ENCODE data around the gene MYLK.

The MYLK gene

GRCh38 chr3:123700791-123701722, 183.1 kb downstream of the MYLK start:
- Mint-ChIP-seq H3K4me1 (ENCODE audit: low read depth) (no peaks in the 10 kb centered on the region), H3K27ac (no peak overlapping the region), H3K36me3 (no peaks in the 10 kb centered on the region), H3K9me3 (ENCODE audit: low read depth) (no peaks in the 10 kb centered on the region), H3K27me3 (peaks cover 4% of the 10 kb centered on the region), H3K4me3 (no peak overlapping the region)

- Mint-ChIP-seq H3K27me3 (peaks cover 2% of the 10 kb centered on the region), H3K36me3 (no peaks in the 10 kb centered on the region), H3K27ac (no peak overlapping the region), H3K4me1 (ENCODE audit: low read depth) (no peaks in the 10 kb centered on the region), H3K4me3 (no peak overlapping the region), H3K9me3 (ENCODE audit: low read depth) (no peaks in the 10 kb centered on the region)
These were observed 185.3 kb downstream of the MYLK start for GRCh38 chr3:123698813-123699212.

- no peaks in the 10 kb centered on the region for H3K9me3 Mint-ChIP-seq (ENCODE audit: low read depth)
- H3K27ac Mint-ChIP-seq, result no peak overlapping the region
- no peaks in the 10 kb centered on the region for H3K4me1 Mint-ChIP-seq (ENCODE audit: low read depth)
- peaks cover 2% of the 10 kb centered on the region for H3K27me3 Mint-ChIP-seq
- no peak overlapping the region for H3K4me3 Mint-ChIP-seq
- H3K36me3 Mint-ChIP-seq, result no peaks in the 10 kb centered on the region
These were observed 187.3 kb downstream of the MYLK start for GRCh38 chr3:123696808-123697207.

- Mint-ChIP-seq H3K4me3 (no peak overlapping the region), H3K9me3 (ENCODE audit: low read depth) (no peaks in the 10 kb centered on the region), H3K36me3 (no peaks in the 10 kb centered on the region), H3K27ac (no peak overlapping the region), H3K27me3 (peaks cover 2% of the 10 kb centered on the region), H3K4me1 (ENCODE audit: low read depth) (no peaks in the 10 kb centered on the region)
These were observed 188.1 kb downstream of the MYLK start for GRCh38 chr3:123695731-123696640.

- Mint-ChIP-seq H3K9me3 (ENCODE audit: low read depth) (no peaks in the 10 kb centered on the region), H3K4me1 (ENCODE audit: low read depth) (no peaks in the 10 kb centered on the region), H3K36me3 (no peaks in the 10 kb centered on the region), H3K4me3 (no peak overlapping the region), H3K27ac (no peak overlapping the region), H3K27me3 (peaks cover 1% of the 10 kb centered on the region)
These were observed 189.0 kb downstream of the MYLK start for GRCh38 chr3:123695152-123695551.

GRCh38 chr3:123694366-123695087, 189.6 kb downstream of the MYLK start:
- Mint-ChIP-seq H3K27me3 (no peaks in the 10 kb centered on the region), H3K4me1 (ENCODE audit: low read depth) (no peaks in the 10 kb centered on the region), H3K36me3 (no peaks in the 10 kb centered on the region), H3K4me3 (no peak overlapping the region), H3K9me3 (ENCODE audit: low read depth) (no peaks in the 10 kb centered on the region), H3K27ac (no peak overlapping the region)

- no peaks in the 10 kb centered on the region for H3K36me3 Mint-ChIP-seq
- H3K27ac Mint-ChIP-seq, result no peak overlapping the region
- H3K4me1 Mint-ChIP-seq (ENCODE audit: low read depth), result no peaks in the 10 kb centered on the region
- H3K4me3 Mint-ChIP-seq, result no peak overlapping the region
- H3K27me3 Mint-ChIP-seq, result no peaks in the 10 kb centered on the region
- no peaks in the 10 kb centered on the region for H3K9me3 Mint-ChIP-seq (ENCODE audit: low read depth)
These were observed 190.4 kb downstream of the MYLK start for GRCh38 chr3:123693584-123694190.

- Mint-ChIP-seq H3K4me3 (no peak overlapping the region), H3K4me1 (ENCODE audit: low read depth) (no peaks in the 10 kb centered on the region), H3K27me3 (no peaks in the 10 kb centered on the region), H3K9me3 (ENCODE audit: low read depth) (no peaks in the 10 kb centered on the region), H3K27ac (no peak overlapping the region), H3K36me3 (no peaks in the 10 kb centered on the region)
These were observed 191.5 kb downstream of the MYLK start for GRCh38 chr3:123692671-123693070.

- Mint-ChIP-seq H3K27me3 (no peaks in the 10 kb centered on the region), H3K36me3 (no peaks in the 10 kb centered on the region), H3K9me3 (ENCODE audit: low read depth) (no peaks in the 10 kb centered on the region), H3K27ac (no peak overlapping the region), H3K4me1 (ENCODE audit: low read depth) (no peaks in the 10 kb centered on the region), H3K4me3 (no peak overlapping the region)
These were observed 192.1 kb downstream of the MYLK start for GRCh38 chr3:123692041-123692440.

- H3K36me3 Mint-ChIP-seq, result no peaks in the 10 kb centered on the region
- H3K27ac Mint-ChIP-seq, result no peak overlapping the region
- no peaks in the 10 kb centered on the region for H3K4me1 Mint-ChIP-seq (ENCODE audit: low read depth)
- H3K4me3 Mint-ChIP-seq, result no peak overlapping the region
- no peaks in the 10 kb centered on the region for H3K27me3 Mint-ChIP-seq
- no peaks in the 10 kb centered on the region for H3K9me3 Mint-ChIP-seq (ENCODE audit: low read depth)
These were observed 194.3 kb downstream of the MYLK start for GRCh38 chr3:123689831-123690230.

- H3K27ac Mint-ChIP-seq, result no peak overlapping the region
- no peaks in the 10 kb centered on the region for H3K9me3 Mint-ChIP-seq (ENCODE audit: low read depth)
- no peaks in the 10 kb centered on the region for H3K4me1 Mint-ChIP-seq (ENCODE audit: low read depth)
- H3K4me3 Mint-ChIP-seq, result no peak overlapping the region
- H3K36me3 Mint-ChIP-seq, result no peaks in the 10 kb centered on the region
- H3K27me3 Mint-ChIP-seq, result no peaks in the 10 kb centered on the region
These were observed 195.8 kb downstream of the MYLK start for GRCh38 chr3:123688241-123688747.

- Mint-ChIP-seq H3K27me3 (no peaks in the 10 kb centered on the region), H3K4me1 (ENCODE audit: low read depth) (no peaks in the 10 kb centered on the region), H3K9me3 (ENCODE audit: low read depth) (no peaks in the 10 kb centered on the region), H3K4me3 (no peak overlapping the region), H3K36me3 (no peaks in the 10 kb centered on the region), H3K27ac (no peak overlapping the region)
These were observed 196.8 kb downstream of the MYLK start for GRCh38 chr3:123687286-123687685.

GRCh38 chr3:123686251-123686650, 197.9 kb downstream of the MYLK start:
- Mint-ChIP-seq H3K27me3 (no peaks in the 10 kb centered on the region), H3K27ac (no peak overlapping the region)

GRCh38 chr3:123685780-123686179, 198.4 kb downstream of the MYLK start:
- Mint-ChIP-seq H3K4me3 (no peak overlapping the region), H3K36me3 (no peaks in the 10 kb centered on the region), H3K27ac (no peak overlapping the region), H3K4me1 (ENCODE audit: low read depth) (no peaks in the 10 kb centered on the region), H3K27me3 (no peaks in the 10 kb centered on the region), H3K9me3 (ENCODE audit: low read depth) (no peaks in the 10 kb centered on the region)

More at GRCh38 chr3:123686251-123686650, 197.9 kb downstream of the MYLK start:
- Mint-ChIP-seq H3K9me3 (ENCODE audit: low read depth) (no peaks in the 10 kb centered on the region), H3K4me3 (no peak overlapping the region), H3K36me3 (no peaks in the 10 kb centered on the region), H3K4me1 (ENCODE audit: low read depth) (no peaks in the 10 kb centered on the region)

Data from activated naive CD8-positive, alpha-beta T cell (primary cell).